CD14-positive monocyte (primary cell): Measurements from ENCODE around the gene SH2B2. TPM values are rescaled to one million over a fixed set of nuclear protein-coding genes. Genes with fewer than 3 reads are reported as not detected.

ENCODE experiments used
- DNase-seq, 3 donors: peaks; one replicate each; pipeline ENCODE4 v3.0.0-alpha.2; 2011 to 2022
- H2AFZ ChIP-seq: 2 replicates; pipeline ENCODE4 v1.6.0; 2012; ENCODE audit warnings: mild to moderate bottlenecking, low read depth, low read length, inconsistent platforms; ENCODE audit not compliant: insufficient read depth, poor library complexity, severe bottlenecking
- H3K27ac ChIP-seq, 2 donors: 1 replicate in 1 of 2; 2 replicates in 1 of 2; pipeline ENCODE4 v1.5.1; 2012 to 2013; ENCODE audit warnings: low read length in 2 of 2, control low read depth in 1 of 2, inconsistent platforms in 1 of 2, low read depth in 1 of 2, mild to moderate bottlenecking in 1 of 2
- H3K27me3 ChIP-seq, 2 donors: one replicate each; pipeline versions ENCODE4 v1.6.0 to v1.6.1; 2011 to 2013; ENCODE audit warnings: low read length in 2 of 2; ENCODE audit not compliant: control insufficient read depth in 2 of 2, insufficient read depth in 2 of 2
- H3K36me3 ChIP-seq, 2 donors: replicated peaks in 1 of 2; 1 replicate in 1 of 2; 2 replicates in 1 of 2; pipeline versions ENCODE4 v1.5.1 to v1.6.1; 2012 to 2013; ENCODE audit warnings: low read length in 2 of 2, control low read depth in 1 of 2, inconsistent platforms in 1 of 2, mild to moderate bottlenecking in 1 of 2; ENCODE audit not compliant: insufficient read depth in 2 of 2, control insufficient read depth in 1 of 2
- H3K4me1 ChIP-seq, 2 donors: 1 replicate in 1 of 2; 2 replicates in 1 of 2; pipeline versions ENCODE4 v1.5.1 to v1.6.1; 2012 to 2013; ENCODE audit warnings: low read length in 2 of 2, control low read depth in 1 of 2, inconsistent platforms in 1 of 2, mild to moderate bottlenecking in 1 of 2, moderate library complexity in 1 of 2; ENCODE audit not compliant: insufficient read depth in 2 of 2, control insufficient read depth in 1 of 2
- H3K4me2 ChIP-seq: replicated peaks from 2 replicates; pipeline ENCODE3; 2012; ENCODE audit warnings: low read length, moderate library complexity, mild to moderate bottlenecking; ENCODE audit not compliant: poor library complexity, severe bottlenecking; ENCODE audit errors: extremely low read depth
- H3K4me3 ChIP-seq, 3 experiments: fragments of 200-600 bp in 1 of 3; sonication (generic) in 1 of 3; replicated peaks in 1 of 3; 1 replicate in 2 of 3; 2 replicates in 1 of 3; pipeline ENCODE4 v1.5.1; 2011 to 2013; ENCODE audit warnings: low read length in 3 of 3, mild to moderate bottlenecking in 3 of 3, control low read depth in 2 of 3, low read depth in 2 of 3, inconsistent platforms in 1 of 3, moderate library complexity in 1 of 3
- H3K79me2 ChIP-seq: 2 replicates; pipeline ENCODE4 v1.6.0; 2012; ENCODE audit warnings: mild to moderate bottlenecking, control low read depth, inconsistent platforms, low read length, moderate library complexity; ENCODE audit not compliant: insufficient read depth
- H3K9ac ChIP-seq: 2 replicates; pipeline ENCODE4 v1.6.0; 2017; ENCODE audit warnings: low read length, mild to moderate bottlenecking; ENCODE audit not compliant: insufficient read depth, poor library complexity, severe bottlenecking
- H3K9me3 ChIP-seq, 2 donors: replicated peaks in 1 of 2; 1 replicate in 1 of 2; 2 replicates in 1 of 2; pipeline versions ENCODE4 v1.5.1 to v1.6.1; 2012 to 2013; ENCODE audit warnings: low read length in 2 of 2, control low read depth in 1 of 2; ENCODE audit not compliant: control insufficient read depth in 1 of 2, insufficient read depth in 1 of 2
- H4K20me1 ChIP-seq: 2 replicates; pipeline ENCODE4 v1.6.0; 2012; ENCODE audit warnings: mild to moderate bottlenecking, low read length, control low read depth, moderate library complexity; ENCODE audit not compliant: insufficient read depth
- H3K27ac Mint-ChIP-seq, 7 donors: one replicate each; pipeline ENCODE4 v1.8.0; 2020; ENCODE audit warnings: mild to moderate bottlenecking in 7 of 7, mixed read lengths in 7 of 7, moderate library complexity in 6 of 7, inconsistent platforms in 2 of 7
- H3K27me3 Mint-ChIP-seq, 3 donors: one replicate each; pipeline ENCODE4 v1.8.0; 2021 to 2022; ENCODE audit warnings: low read depth in 3 of 3, mild to moderate bottlenecking in 3 of 3, mixed read lengths in 3 of 3, moderate library complexity in 3 of 3, inconsistent platforms in 1 of 3
- H3K36me3 Mint-ChIP-seq, 2 donors: one replicate each; pipeline ENCODE4 v1.8.0; 2020; ENCODE audit warnings: mixed read lengths in 2 of 2, inconsistent platforms in 1 of 2, mild to moderate bottlenecking in 1 of 2
- H3K4me1 Mint-ChIP-seq: one replicate; pipeline ENCODE4 v1.8.0; 2020; ENCODE audit warnings: mild to moderate bottlenecking, mixed read lengths
- H3K4me3 Mint-ChIP-seq, 2 donors: one replicate each; pipeline ENCODE4 v1.8.0; 2020; ENCODE audit warnings: mild to moderate bottlenecking in 2 of 2, mixed read lengths in 2 of 2, moderate library complexity in 1 of 2
- H3K9me3 Mint-ChIP-seq, 7 donors: one replicate each; pipeline ENCODE4 v1.8.0; 2020 to 2022; ENCODE audit warnings: mixed read lengths in 7 of 7, mild to moderate bottlenecking in 6 of 7, moderate library complexity in 6 of 7, inconsistent platforms in 2 of 7
- WGBS: methylation state at CpG from one replicate; pipeline ENCODE4 v1.1.5; 2013; ENCODE audit warnings: missing lambda C conversion rate; ENCODE audit not compliant: insufficient coverage; 5-methylcytosine and 5-hydroxymethylcytosine counted together
- intact Hi-C, 2 donors: fragments of 100-400 bp; cut with micrococcal nuclease; formaldehyde crosslinking; loops; one replicate each; pipeline versions ENCODE4 v1.15.0 to v1.15.1; 2023
- polyA plus RNA-seq, 3 donors: library from polyadenylated mRNA; depleted of rRNA in 1 of 3; unstranded in 2 of 3; stranded (reverse) in 1 of 3; fragments of 300-500 nt in 2 of 3; fragments of >200 nt in 1 of 3; fragmentation: Illumina TruSeq in 2 of 3; gene quantifications; 1 replicate in 2 of 3; 2 replicates in 1 of 3; pipeline ENCODE4 v1.2.3, GENCODE V29; 2012 to 2021
- TF ChIP-seq, protein P1 (sequence below): fragments of 200-600 bp; IDR thresholded peaks from one replicate; pipeline ENCODE4 v1.8.0; 2022; ENCODE audit warnings: antibody characterized with exemption, mild to moderate bottlenecking

SH2B2 gene
- polyA plus RNA-seq, 3 donors, result 3.8 to 26.3 (median 4.7) TPM

- peaks cover 0 to 4% (median 0%) of the 10 kb centered on the region in 7 donors for H3K9me3 Mint-ChIP-seq
- no peak overlapping the region for H3K4me2 ChIP-seq
Measured at GRCh38 chr7:102248081-102248455, 38.6 kb upstream of the SH2B2 start.

DNA sequence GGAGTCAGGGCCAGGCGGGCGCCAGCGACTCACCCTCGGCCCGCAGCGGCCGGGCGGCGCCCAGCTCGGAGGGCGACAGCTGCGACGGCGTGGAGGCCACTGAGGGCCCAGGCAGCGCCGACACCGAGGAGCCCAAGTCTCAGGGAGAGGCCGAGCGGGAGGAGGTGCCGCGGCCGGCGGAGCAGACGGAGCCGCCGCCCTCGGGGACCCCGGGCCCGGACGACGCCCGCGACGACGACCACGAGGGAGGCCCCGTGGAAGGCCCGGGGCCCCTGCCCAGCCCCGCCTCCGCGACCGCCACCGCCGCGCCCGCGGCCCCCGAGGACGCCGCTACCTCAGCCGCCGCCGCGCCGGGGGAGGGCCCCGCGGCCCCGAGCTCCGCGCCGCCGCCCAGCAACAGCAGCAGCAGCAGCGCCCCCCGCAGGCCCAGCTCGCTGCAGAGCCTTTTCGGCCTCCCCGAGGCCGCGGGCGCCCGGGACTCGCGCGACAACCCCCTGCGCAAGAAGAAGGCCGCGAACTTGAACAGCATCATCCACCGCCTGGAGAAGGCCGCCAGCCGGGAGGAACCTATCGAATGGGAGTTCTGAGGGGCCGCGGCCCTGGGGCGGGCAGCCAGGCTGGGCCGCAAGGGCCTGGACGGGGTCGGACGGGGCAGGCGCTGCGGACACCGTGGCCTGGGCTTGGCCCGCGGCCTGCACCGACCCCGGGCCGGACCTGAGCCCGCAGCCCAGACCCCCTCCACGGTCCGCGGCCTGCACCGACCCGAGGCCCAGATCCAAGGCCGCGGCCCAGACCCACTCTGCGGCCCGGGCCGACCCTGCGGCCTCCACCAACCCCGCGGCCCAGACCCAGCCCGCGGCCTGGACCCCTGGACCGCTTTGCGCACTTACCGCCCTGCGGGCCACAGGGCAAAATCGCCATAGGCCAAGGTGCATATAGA is 37.9 kb upstream of the SH2B2 start:
- TF ChIP-seq, protein P1, sequence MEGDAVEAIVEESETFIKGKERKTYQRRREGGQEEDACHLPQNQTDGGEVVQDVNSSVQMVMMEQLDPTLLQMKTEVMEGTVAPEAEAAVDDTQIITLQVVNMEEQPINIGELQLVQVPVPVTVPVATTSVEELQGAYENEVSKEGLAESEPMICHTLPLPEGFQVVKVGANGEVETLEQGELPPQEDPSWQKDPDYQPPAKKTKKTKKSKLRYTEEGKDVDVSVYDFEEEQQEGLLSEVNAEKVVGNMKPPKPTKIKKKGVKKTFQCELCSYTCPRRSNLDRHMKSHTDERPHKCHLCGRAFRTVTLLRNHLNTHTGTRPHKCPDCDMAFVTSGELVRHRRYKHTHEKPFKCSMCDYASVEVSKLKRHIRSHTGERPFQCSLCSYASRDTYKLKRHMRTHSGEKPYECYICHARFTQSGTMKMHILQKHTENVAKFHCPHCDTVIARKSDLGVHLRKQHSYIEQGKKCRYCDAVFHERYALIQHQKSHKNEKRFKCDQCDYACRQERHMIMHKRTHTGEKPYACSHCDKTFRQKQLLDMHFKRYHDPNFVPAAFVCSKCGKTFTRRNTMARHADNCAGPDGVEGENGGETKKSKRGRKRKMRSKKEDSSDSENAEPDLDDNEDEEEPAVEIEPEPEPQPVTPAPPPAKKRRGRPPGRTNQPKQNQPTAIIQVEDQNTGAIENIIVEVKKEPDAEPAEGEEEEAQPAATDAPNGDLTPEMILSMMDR, result no peak
- Mint-ChIP-seq H3K4me3 (no peak overlapping the region), H3K36me3 (peaks cover 52 to 84% of the 10 kb centered on the region in 2 donors), H3K4me1 (no peaks in the 10 kb centered on the region), H3K27ac (no peak overlapping the region), H3K9me3 (peaks cover 0 to 4% (median 0%) of the 10 kb centered on the region in 7 donors), H3K27me3 (peaks cover 0 to 3% (median 2%) of the 10 kb centered on the region in 3 donors)
- H3K9me3 ChIP-seq, result peaks cover 0 to 3% of the 10 kb centered on the region in 2 donors
- 97% methylated on average over 103 of the region's 117 CpGs for WGBS
- no peak overlapping the region for H3K4me3 ChIP-seq
- H3K79me2 ChIP-seq, result no peaks in the 10 kb centered on the region
- no peak overlapping the region for H3K9ac ChIP-seq
- H4K20me1 ChIP-seq, result peaks cover 36% of the 10 kb centered on the region
- no peak overlapping the region for H3K27ac ChIP-seq
- H3K4me2 ChIP-seq, result no peak overlapping the region
- H3K4me1 ChIP-seq, result no peaks in the 10 kb centered on the region
- peaks cover 78 to 92% of the 10 kb centered on the region in 2 donors for H3K36me3 ChIP-seq
- intact Hi-C loops, result no loop called here
- H3K27me3 ChIP-seq, result no peaks in the 10 kb centered on the region
- DNase-seq, result no peak
- H2AFZ ChIP-seq, result no peak overlapping the region

More at GRCh38 chr7:102248081-102248455, 38.6 kb upstream of the SH2B2 start:
- H3K4me1 Mint-ChIP-seq, result no peaks in the 10 kb centered on the region
- intact Hi-C loops, result no loop called here
- H3K27ac Mint-ChIP-seq, result no peak overlapping the region
- over 99% methylated on average over 14 of the region's 14 CpGs for WGBS
- Histone ChIP-seq H3K4me1 (no peaks in the 10 kb centered on the region), H3K36me3 (peaks cover 75 to 89% of the 10 kb centered on the region in 2 donors), H3K9ac (no peak overlapping the region), H2AFZ (no peak overlapping the region), H3K79me2 (no peaks in the 10 kb centered on the region), H3K27me3 (no peaks in the 10 kb centered on the region), H3K9me3 (peaks cover 0 to 3% of the 10 kb centered on the region in 2 donors), H4K20me1 (peaks cover 32% of the 10 kb centered on the region), H3K4me3 (no peak overlapping the region), H3K27ac (no peak overlapping the region)
- peaks cover 49 to 83% of the 10 kb centered on the region in 2 donors for H3K36me3 Mint-ChIP-seq
- DNase-seq, result no peak
- peaks cover 0 to 3% (median 2%) of the 10 kb centered on the region in 3 donors for H3K27me3 Mint-ChIP-seq
- H3K4me3 Mint-ChIP-seq, result no peak overlapping the region
- TF ChIP-seq, protein P1, result no peak
